NT2/D1 (cell line): ENCODE data around the gene ZNF91.
"Not testable (repeated sequence)": the region's sequence is repeated elsewhere in the genome, so short reads cannot be mapped to it uniquely, and the experiment has no call there.

Experiments used
- SUZ12 ChIP-seq: IDR thresholded peaks from 2 replicates; pipeline ENCODE4 v1.6.1; 2011; ENCODE audit not compliant: insufficient read length, insufficient read depth; ENCODE audit errors: extremely low read depth
- YY1 ChIP-seq: IDR thresholded peaks from 2 replicates; pipeline ENCODE4 v1.6.1; 2011; ENCODE audit not compliant: insufficient read length, insufficient read depth
- ZNF274 ChIP-seq: IDR thresholded peaks from 2 replicates; pipeline ENCODE4 v1.6.1; 2011; ENCODE audit warnings: mild to moderate bottlenecking, low read depth, low read length

DNA sequence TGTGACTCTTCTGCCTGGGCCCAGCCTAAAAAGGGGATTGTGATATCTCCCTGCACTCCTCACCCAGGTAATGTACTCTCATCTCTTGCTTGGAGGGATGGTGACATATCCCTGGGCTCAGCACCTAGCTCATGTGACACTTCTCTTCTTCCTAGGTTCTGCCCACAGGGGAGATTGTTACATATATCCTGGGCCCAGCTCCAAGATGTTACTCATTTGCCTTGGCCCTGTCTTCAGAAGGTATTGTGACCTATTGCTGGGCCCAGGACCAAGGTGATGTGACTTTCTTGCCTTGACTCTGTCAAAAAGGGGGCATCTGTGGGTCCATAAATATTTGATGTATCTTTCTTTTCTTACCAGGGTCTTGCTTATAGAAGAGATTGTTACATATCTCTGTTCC, 73.9 kb downstream of the ZNF91 start:
- TF ChIP-seq YY1, SUZ12, ZNF274: not testable (repeated sequence)
